ENCODE results near the gene POLR2M. TPM values are rescaled to one million over a fixed set of nuclear protein-coding genes. Genes with fewer than 3 reads are reported as not detected.

The POLR2M gene
- total and polyA plus RNA-seq, 2 donors (not counting 3 experiments of a cell fraction or from before 2014, with no cell fraction given) = 38.4 to 42.5 TPM

DNA sequence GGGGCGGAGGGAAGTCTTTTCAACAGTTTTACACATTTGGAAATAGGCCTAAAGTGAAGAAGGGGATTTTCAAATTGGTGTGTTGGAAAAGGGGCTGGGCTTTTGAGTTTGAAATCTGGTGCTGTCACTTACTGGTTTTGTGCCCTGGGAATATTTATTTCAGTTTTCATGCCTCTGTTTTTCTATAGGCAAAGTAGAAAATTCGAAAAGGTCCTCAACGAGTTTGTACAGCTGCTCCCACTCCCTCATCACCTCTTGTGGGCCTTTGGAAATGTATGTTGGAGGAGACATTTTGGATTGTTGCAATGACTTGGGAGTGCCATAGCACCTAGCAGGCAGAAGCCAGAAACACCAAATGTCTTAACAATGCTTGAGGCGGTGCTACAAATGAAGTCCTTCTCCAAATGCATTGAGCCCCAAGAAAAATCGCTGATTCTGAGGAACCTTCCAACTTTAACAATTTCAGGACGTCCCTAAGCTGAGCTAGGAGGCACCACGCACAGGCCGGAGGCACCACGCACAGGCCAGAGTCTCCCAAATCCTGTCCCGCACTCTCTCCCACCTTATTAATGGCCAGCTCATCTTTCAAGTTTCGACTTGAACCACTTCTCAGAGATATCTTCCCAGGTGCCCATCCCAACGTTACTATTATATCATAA is 639 bp upstream of the POLR2M start:
- Histone ChIP-seq H3K9me1 (replicated peaks; ENCODE audit: control insufficient read depth, extremely low read depth, insufficient read depth, low read length) (no peaks in the 10 kb centered on the region), H3K9ac (replicated peaks; ENCODE audit: extremely low read depth, insufficient read depth, low read length) (peak overlapping the region; percentile 80), H3K9me3 (replicated peaks; ENCODE audit: control insufficient read depth, insufficient read depth, low read length) (no peaks in the 10 kb centered on the region), H3K27me3 (ENCODE audit: control insufficient read depth in 2 of 2, insufficient read depth in 2 of 2, low read length in 2 of 2) (no peaks in the 10 kb centered on the region), H4K20me1 (replicated peaks; ENCODE audit: control insufficient read depth, extremely low read depth, insufficient read depth, low read length) (no peaks in the 10 kb centered on the region), H3K79me2 (ENCODE audit: control insufficient read depth, insufficient read depth, low read length) (peaks cover 35% of the 10 kb centered on the region), H3K4me2 (ENCODE audit: insufficient read depth, low read length) (peak overlapping the region; percentile 58), H3K4me3 (replicated peaks in 1 of 3; ENCODE audit: insufficient read depth in 1 of 3, low read depth in 1 of 3, low read length in 3 of 3) (peak overlapping the region in 2 of 3 experiments; percentile 59 to 71), H3K36me3 (ENCODE audit: control insufficient read depth in 2 of 2, extremely low read depth in 1 of 2, insufficient read depth in 2 of 2, low read length in 2 of 2) (peaks cover 2 to 13% of the 10 kb centered on the region in 2 experiments), H2AFZ (ENCODE audit: low read depth, low read length) (peak overlapping the region; percentile 85), H3K4me1 (ENCODE audit: control insufficient read depth, extremely low read depth, insufficient read depth, low read length) (peaks cover 16% of the 10 kb centered on the region), H3K27ac (ENCODE audit: insufficient read depth, low read depth, low read length) (peak overlapping the region; percentile 74)
- CTCF ChIA-PET = interaction anchor here (1.1 to 3.6 kb wide), 16 partner anchors 9 to 365 kb away, joined by 3 to 33 read pairs (median 8); no protein-coding TSS in a partner anchor
- TSS peak; percentile 63 for BruUV-seq (replicated peaks)
- intact Hi-C loops (cut with micrococcal nuclease) (loop anchor here (1.0 to 5.0 kb wide), 5 partner anchors 14 to 365 kb away; no protein-coding TSS in a partner anchor), dilution Hi-C loops (cut with MboI; ENCODE audit: extremely low pct_ligation_motif_present, low sequenced_read_pairs) (no loop called here)
- POLR2A ChIA-PET = interaction anchor here (0.7 kb wide), 1 partner anchor 111 kb away, joined by 4 read pairs; no protein-coding TSS in a partner anchor
- no peak for TF ChIP-seq GATA2 (IDR thresholded peaks at IDR 0.05; ENCODE audit: insufficient read depth, insufficient read length, low read depth, low read length)
- TF ChIP-seq EZH2 (IDR thresholded peaks at IDR 0.05; ENCODE audit: borderline replicate concordance, low read depth, low read length, severe bottlenecking) = no peak
- TF ChIP-seq JUN (IDR thresholded peaks at IDR 0.05; ENCODE audit: borderline replicate concordance, insufficient read depth, insufficient read length, low read depth) = no peak
- TF ChIP-seq POLR2A (IDR thresholded peaks at IDR 0.05; ENCODE audit: low read depth, low read length) = no peak
- TF ChIP-seq MYC (IDR thresholded peaks at IDR 0.05; ENCODE audit: low read depth, low read length) = no peak
- no peak for DNase-seq (ENCODE audit: low read depth, low spot score)
- FAIRE-seq = no peak

- CTCF ChIA-PET = interaction anchor here (1.4 to 3.6 kb wide), 8 partner anchors 13 to 147 kb away, joined by 3 to 33 read pairs (median 7); no protein-coding TSS in a partner anchor
- Histone ChIP-seq H3K9ac (replicated peaks; ENCODE audit: extremely low read depth, insufficient read depth, low read length) (peak overlapping the region; percentile 80), H3K36me3 (ENCODE audit: control insufficient read depth in 2 of 2, extremely low read depth in 1 of 2, insufficient read depth in 2 of 2, low read length in 2 of 2) (peaks cover 12 to 24% of the 10 kb centered on the region in 2 experiments), H3K4me1 (ENCODE audit: control insufficient read depth, extremely low read depth, insufficient read depth, low read length) (peaks cover 16% of the 10 kb centered on the region), H3K4me3 (replicated peaks in 1 of 3; ENCODE audit: insufficient read depth in 1 of 3, low read depth in 1 of 3, low read length in 3 of 3) (peak overlapping the region; percentile 18 to 71 (median 59)), H4K20me1 (replicated peaks; ENCODE audit: control insufficient read depth, extremely low read depth, insufficient read depth, low read length) (no peaks in the 10 kb centered on the region), H3K9me1 (replicated peaks; ENCODE audit: control insufficient read depth, extremely low read depth, insufficient read depth, low read length) (no peaks in the 10 kb centered on the region), H2AFZ (ENCODE audit: low read depth, low read length) (no peak overlapping the region), H3K79me2 (ENCODE audit: control insufficient read depth, insufficient read depth, low read length) (peaks cover 35% of the 10 kb centered on the region), H3K27me3 (ENCODE audit: control insufficient read depth in 2 of 2, insufficient read depth in 2 of 2, low read length in 2 of 2) (no peaks in the 10 kb centered on the region), H3K27ac (ENCODE audit: insufficient read depth, low read depth, low read length) (peak overlapping the region; percentile 74), H3K9me3 (replicated peaks; ENCODE audit: control insufficient read depth, insufficient read depth, low read length) (no peaks in the 10 kb centered on the region), H3K4me2 (ENCODE audit: insufficient read depth, low read length) (peak overlapping the region; percentile 92)
- peak; percentile 56 for TF ChIP-seq JUN (IDR thresholded peaks at IDR 0.05; ENCODE audit: borderline replicate concordance, insufficient read depth, insufficient read length, low read depth)
- TF ChIP-seq, protein P1, sequence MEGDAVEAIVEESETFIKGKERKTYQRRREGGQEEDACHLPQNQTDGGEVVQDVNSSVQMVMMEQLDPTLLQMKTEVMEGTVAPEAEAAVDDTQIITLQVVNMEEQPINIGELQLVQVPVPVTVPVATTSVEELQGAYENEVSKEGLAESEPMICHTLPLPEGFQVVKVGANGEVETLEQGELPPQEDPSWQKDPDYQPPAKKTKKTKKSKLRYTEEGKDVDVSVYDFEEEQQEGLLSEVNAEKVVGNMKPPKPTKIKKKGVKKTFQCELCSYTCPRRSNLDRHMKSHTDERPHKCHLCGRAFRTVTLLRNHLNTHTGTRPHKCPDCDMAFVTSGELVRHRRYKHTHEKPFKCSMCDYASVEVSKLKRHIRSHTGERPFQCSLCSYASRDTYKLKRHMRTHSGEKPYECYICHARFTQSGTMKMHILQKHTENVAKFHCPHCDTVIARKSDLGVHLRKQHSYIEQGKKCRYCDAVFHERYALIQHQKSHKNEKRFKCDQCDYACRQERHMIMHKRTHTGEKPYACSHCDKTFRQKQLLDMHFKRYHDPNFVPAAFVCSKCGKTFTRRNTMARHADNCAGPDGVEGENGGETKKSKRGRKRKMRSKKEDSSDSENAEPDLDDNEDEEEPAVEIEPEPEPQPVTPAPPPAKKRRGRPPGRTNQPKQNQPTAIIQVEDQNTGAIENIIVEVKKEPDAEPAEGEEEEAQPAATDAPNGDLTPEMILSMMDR (IDR thresholded peaks at IDR 0.05; ENCODE audit: extremely low read depth in 1 of 2, insufficient read depth in 1 of 2, low read depth in 1 of 2, low read length in 2 of 2) = no peak
- peak; percentile 15 for FAIRE-seq
- dilution Hi-C loops (cut with MboI; ENCODE audit: extremely low pct_ligation_motif_present, low sequenced_read_pairs) (no loop called here), intact Hi-C loops (cut with micrococcal nuclease) (loop anchor here (5.0 kb wide), 2 partner anchors 66 to 131 kb away; no protein-coding TSS in a partner anchor)
- peak; percentile 74 for DNase-seq (ENCODE audit: low read depth, low spot score)
- POLR2A ChIA-PET = interaction anchor here (0.7 to 1.0 kb wide), 2 partner anchors 10 to 194 kb away, joined by 3 read pairs; no protein-coding TSS in a partner anchor
- BruUV-seq (replicated peaks) = no TSS peak
Observed at GRCh38 chr15:57708047-57708446, 1.5 kb downstream of the POLR2M start.
